ENCODE data around the gene WDR13.

DNA sequence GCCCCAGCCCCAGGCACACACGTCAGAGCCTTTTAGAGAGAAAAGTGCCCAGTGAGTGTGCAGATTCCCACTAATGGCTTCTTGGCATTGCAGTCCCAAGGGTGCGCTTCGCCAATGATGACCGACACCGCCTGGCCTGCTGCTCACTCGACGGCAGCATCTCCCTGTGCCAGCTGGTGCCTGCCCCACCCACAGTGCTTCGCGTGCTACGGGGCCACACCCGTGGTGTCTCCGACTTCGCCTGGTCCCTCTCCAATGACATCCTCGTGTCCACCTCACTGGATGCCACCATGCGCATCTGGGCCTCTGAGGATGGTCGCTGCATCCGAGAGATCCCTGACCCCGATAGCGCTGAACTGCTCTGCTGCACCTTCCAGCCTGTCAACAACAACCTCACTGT lies 2.9 kb downstream of the WDR13 start:
- TF ChIP-seq, protein P1, sequence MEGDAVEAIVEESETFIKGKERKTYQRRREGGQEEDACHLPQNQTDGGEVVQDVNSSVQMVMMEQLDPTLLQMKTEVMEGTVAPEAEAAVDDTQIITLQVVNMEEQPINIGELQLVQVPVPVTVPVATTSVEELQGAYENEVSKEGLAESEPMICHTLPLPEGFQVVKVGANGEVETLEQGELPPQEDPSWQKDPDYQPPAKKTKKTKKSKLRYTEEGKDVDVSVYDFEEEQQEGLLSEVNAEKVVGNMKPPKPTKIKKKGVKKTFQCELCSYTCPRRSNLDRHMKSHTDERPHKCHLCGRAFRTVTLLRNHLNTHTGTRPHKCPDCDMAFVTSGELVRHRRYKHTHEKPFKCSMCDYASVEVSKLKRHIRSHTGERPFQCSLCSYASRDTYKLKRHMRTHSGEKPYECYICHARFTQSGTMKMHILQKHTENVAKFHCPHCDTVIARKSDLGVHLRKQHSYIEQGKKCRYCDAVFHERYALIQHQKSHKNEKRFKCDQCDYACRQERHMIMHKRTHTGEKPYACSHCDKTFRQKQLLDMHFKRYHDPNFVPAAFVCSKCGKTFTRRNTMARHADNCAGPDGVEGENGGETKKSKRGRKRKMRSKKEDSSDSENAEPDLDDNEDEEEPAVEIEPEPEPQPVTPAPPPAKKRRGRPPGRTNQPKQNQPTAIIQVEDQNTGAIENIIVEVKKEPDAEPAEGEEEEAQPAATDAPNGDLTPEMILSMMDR (conservative IDR thresholded peaks at IDR 0.05; ENCODE audit: low read length): no peak
- no peak for TF ChIP-seq EZH2phosphoT487 (IDR thresholded peaks at IDR 0.05; ENCODE audit: borderline replicate concordance, low read depth, low read length)

Measured in OCI-LY7 (cell line).